Vagina (tissue), 2 donors: Measurements from ENCODE around the gene SMC1B. TPM values are rescaled to one million over a fixed set of nuclear protein-coding genes. Genes with fewer than 3 reads are reported as not detected.
A peak's percentile ranks its signal among the peaks of the same experiment; 100 is the strongest.

Source experiments
- DNase-seq, 2 donors: peaks; one replicate each; pipeline ENCODE4 v3.0.0-alpha.2; 2017; ENCODE audit errors: extremely low spot score in 2 of 2
- H3K27ac ChIP-seq: fragments of 200-600 bp; sonication (generic); one replicate; pipeline ENCODE4 v1.5.1; 2019
- H3K27me3 ChIP-seq: fragments of 200-600 bp; sonication (generic); one replicate; pipeline ENCODE4 v1.5.1; 2019
- H3K36me3 ChIP-seq, 2 donors: fragments of 200-600 bp; sonication (generic); one replicate each; pipeline ENCODE4 v1.5.1; 2017 to 2019
- H3K4me1 ChIP-seq: fragments of 200-600 bp; sonication (generic); one replicate; pipeline ENCODE4 v1.5.1; 2019
- H3K4me3 ChIP-seq, 2 donors: fragments of 200-600 bp; sonication (generic); 1 replicate in 1 of 2; 2 replicates in 1 of 2; pipeline ENCODE4 v1.5.1; 2016 to 2019
- H3K9me3 ChIP-seq: fragments of 200-600 bp; sonication (generic); one replicate; pipeline ENCODE4 v1.5.1; 2019
- POLR2A ChIP-seq, 2 donors: fragments of 450-650 bp; IDR thresholded peaks; one replicate each; pipeline ENCODE4 v1.6.1; 2017; ENCODE audit warnings: antibody characterized with exemption in 2 of 2, mild to moderate bottlenecking in 2 of 2, moderate library complexity in 2 of 2
- POLR2AphosphoS5 ChIP-seq, 2 donors: sonication (generic); formaldehyde crosslinking; IDR thresholded peaks; one replicate each; pipeline ENCODE4 v1.9.0; 2017; ENCODE audit warnings: antibody characterized with exemption in 2 of 2, mild to moderate bottlenecking in 2 of 2, low read depth in 1 of 2; ENCODE audit not compliant: insufficient read depth in 1 of 2
- intact Hi-C: fragments of 100-400 bp; cut with DNase I; formaldehyde crosslinking; loops from one replicate; pipeline ENCODE4 v1.15.1; 2023
- total RNA-seq: library from RNA; depleted of rRNA; stranded (reverse); fragments of >200 nt; gene quantifications from one replicate; pipeline ENCODE4 v1.2.3, GENCODE V29; 2016
- TF ChIP-seq, protein P1 (sequence below), 3 experiments: fragments of 450-650 bp in 2 of 3; fragments of 200-600 bp in 1 of 3; sonication (generic) in 1 of 3; IDR thresholded peaks; one replicate each; pipeline ENCODE4 v1.5.1; 2017 to 2019; ENCODE audit warnings: antibody characterized with exemption in 3 of 3, mild to moderate bottlenecking in 2 of 3, moderate library complexity in 2 of 3

The SMC1B gene
- total RNA-seq, 1 donor from 2014 or later = not detected

- DNase-seq = no peak
- TF ChIP-seq, protein P1, sequence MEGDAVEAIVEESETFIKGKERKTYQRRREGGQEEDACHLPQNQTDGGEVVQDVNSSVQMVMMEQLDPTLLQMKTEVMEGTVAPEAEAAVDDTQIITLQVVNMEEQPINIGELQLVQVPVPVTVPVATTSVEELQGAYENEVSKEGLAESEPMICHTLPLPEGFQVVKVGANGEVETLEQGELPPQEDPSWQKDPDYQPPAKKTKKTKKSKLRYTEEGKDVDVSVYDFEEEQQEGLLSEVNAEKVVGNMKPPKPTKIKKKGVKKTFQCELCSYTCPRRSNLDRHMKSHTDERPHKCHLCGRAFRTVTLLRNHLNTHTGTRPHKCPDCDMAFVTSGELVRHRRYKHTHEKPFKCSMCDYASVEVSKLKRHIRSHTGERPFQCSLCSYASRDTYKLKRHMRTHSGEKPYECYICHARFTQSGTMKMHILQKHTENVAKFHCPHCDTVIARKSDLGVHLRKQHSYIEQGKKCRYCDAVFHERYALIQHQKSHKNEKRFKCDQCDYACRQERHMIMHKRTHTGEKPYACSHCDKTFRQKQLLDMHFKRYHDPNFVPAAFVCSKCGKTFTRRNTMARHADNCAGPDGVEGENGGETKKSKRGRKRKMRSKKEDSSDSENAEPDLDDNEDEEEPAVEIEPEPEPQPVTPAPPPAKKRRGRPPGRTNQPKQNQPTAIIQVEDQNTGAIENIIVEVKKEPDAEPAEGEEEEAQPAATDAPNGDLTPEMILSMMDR (IDR thresholded peaks at IDR 0.05) = no peak
- TF ChIP-seq POLR2AphosphoS5 (IDR thresholded peaks at IDR 0.05; ENCODE audit: insufficient read depth in 1 of 2, low read depth in 1 of 2) (no peak), POLR2A (IDR thresholded peaks at IDR 0.05) (no peak)
- Histone ChIP-seq H3K4me1 (peaks cover 20% of the 10 kb centered on the region), H3K27me3 (no peaks in the 10 kb centered on the region), H3K4me3 (peak overlapping the region; percentile 95 to 98), H3K27ac (peak overlapping the region; percentile 92), H3K36me3 (no peaks in the 10 kb centered on the region), H3K9me3 (no peaks in the 10 kb centered on the region)
- intact Hi-C loops = no loop called here
Observed at GRCh38 chr22:45308957-45309421, 104.4 kb downstream of the SMC1B start.

- Histone ChIP-seq H3K27me3 (no peaks in the 10 kb centered on the region), H3K4me3 (peak overlapping the region in 1 of 2 donors; percentile 98), H3K36me3 (no peaks in the 10 kb centered on the region), H3K9me3 (no peaks in the 10 kb centered on the region), H3K27ac (no peak overlapping the region), H3K4me1 (peaks cover 20% of the 10 kb centered on the region)
- intact Hi-C loops = no loop called here
- no peak for TF ChIP-seq POLR2A (IDR thresholded peaks at IDR 0.05)
- TF ChIP-seq, protein P1 (IDR thresholded peaks at IDR 0.05) = no peak
- TF ChIP-seq POLR2AphosphoS5 (IDR thresholded peaks at IDR 0.05; ENCODE audit: insufficient read depth in 1 of 2, low read depth in 1 of 2) = no peak
- DNase-seq = no peak
Observed at GRCh38 chr22:45308391-45308956, 104.9 kb downstream of the SMC1B start.

DNA sequence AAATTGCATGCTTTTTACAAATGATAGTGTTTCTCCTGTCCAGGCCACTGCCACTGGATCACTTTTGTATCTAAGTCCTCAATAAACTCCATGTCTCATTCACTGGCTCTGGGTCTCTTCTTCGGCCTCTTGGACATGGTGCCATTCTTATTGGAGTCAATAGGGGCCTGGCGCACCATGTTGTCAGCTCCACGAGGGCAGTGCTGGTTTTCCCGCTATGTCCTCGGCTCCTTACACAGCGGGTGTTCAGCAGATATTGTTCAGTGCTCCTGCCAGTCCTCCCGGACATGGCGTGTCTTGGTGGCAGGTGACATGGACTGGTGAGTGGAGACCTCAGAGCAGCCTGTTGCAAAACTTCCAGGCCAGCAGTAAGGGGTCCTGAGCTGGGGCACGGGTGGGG, 107.3 kb downstream of the SMC1B start:
- no peaks in the 10 kb centered on the region for H3K36me3 ChIP-seq
- intact Hi-C loops = no loop called here

GRCh38 chr22:45305456-45306075, 107.8 kb downstream of the SMC1B start:
- no peaks in the 10 kb centered on the region for H3K9me3 ChIP-seq
- H3K27me3 ChIP-seq = no peaks in the 10 kb centered on the region
- no peak overlapping the region for H3K27ac ChIP-seq
- no peaks in the 10 kb centered on the region for H3K36me3 ChIP-seq
- intact Hi-C loops = no loop called here
- peaks cover 8% of the 10 kb centered on the region for H3K4me1 ChIP-seq
- H3K4me3 ChIP-seq = no peak overlapping the region
- TF ChIP-seq, protein P1 (IDR thresholded peaks at IDR 0.05) = no peak
- no peak for TF ChIP-seq POLR2A (IDR thresholded peaks at IDR 0.05)
- TF ChIP-seq POLR2AphosphoS5 (IDR thresholded peaks at IDR 0.05; ENCODE audit: insufficient read depth in 1 of 2, low read depth in 1 of 2) = no peak
- no peak for DNase-seq

More for the DNA sequence above, 107.3 kb downstream of the SMC1B start:
- no peak overlapping the region for H3K27ac ChIP-seq
- peaks cover 13% of the 10 kb centered on the region for H3K4me1 ChIP-seq
- H3K4me3 ChIP-seq = no peak overlapping the region
- DNase-seq = no peak
- TF ChIP-seq POLR2A (IDR thresholded peaks at IDR 0.05) (no peak), POLR2AphosphoS5 (IDR thresholded peaks at IDR 0.05; ENCODE audit: insufficient read depth in 1 of 2, low read depth in 1 of 2) (no peak)
- TF ChIP-seq, protein P1 (IDR thresholded peaks at IDR 0.05) = no peak
- no peaks in the 10 kb centered on the region for H3K27me3 ChIP-seq
- H3K9me3 ChIP-seq = no peaks in the 10 kb centered on the region

- no peak for TF ChIP-seq POLR2A (IDR thresholded peaks at IDR 0.05)
- TF ChIP-seq POLR2AphosphoS5 (IDR thresholded peaks at IDR 0.05; ENCODE audit: insufficient read depth in 1 of 2, low read depth in 1 of 2) = no peak
- TF ChIP-seq, protein P1 (IDR thresholded peaks at IDR 0.05) = no peak
- intact Hi-C loops = no loop called here
- Histone ChIP-seq H3K4me3 (no peak overlapping the region), H3K27me3 (no peaks in the 10 kb centered on the region), H3K27ac (no peak overlapping the region), H3K9me3 (no peaks in the 10 kb centered on the region), H3K36me3 (no peaks in the 10 kb centered on the region), H3K4me1 (peaks cover 7% of the 10 kb centered on the region)
- no peak for DNase-seq
Observed at GRCh38 chr22:45304971-45305370, 108.4 kb downstream of the SMC1B start.
